Spleen (tissue), 7 donors: ENCODE measurements around the gene DCAF15.

Source experiments
- CTCF ChIP-seq, 11 experiments: fragments of 200-600 bp in 7 of 11; fragments of 450-650 bp in 4 of 11; sonication (generic) in 4 of 11; IDR thresholded peaks in 8 of 11; conservative IDR thresholded peaks in 3 of 11; 1 replicate in 7 of 11; 2 replicates in 4 of 11; pipeline versions ENCODE4 v1.4.0 to v1.8.0; 2016 to 2021; ENCODE audit warnings: antibody characterized with exemption in 11 of 11, inconsistent platforms in 4 of 11, mild to moderate bottlenecking in 1 of 11
- POLR2AphosphoS5 ChIP-seq, 3 donors: sonication (generic); formaldehyde crosslinking; IDR thresholded peaks; one replicate each; pipeline ENCODE4 v1.5.1; 2017; ENCODE audit warnings: antibody characterized with exemption in 3 of 3
- donor health status: DM: no; HTN: no; CAD: no; lungs with moderate emphysema.
- donor health status: DM: no; HTN: no; CAD: no.
- donor health status: DM: no; HTN: no; CAD: no.

- no peak for TF ChIP-seq POLR2AphosphoS5 (IDR thresholded peaks at IDR 0.05)
- TF ChIP-seq CTCF (IDR thresholded peaks at IDR 0.05 in 8 of 11, conservative IDR thresholded peaks at IDR 0.05 in 3 of 11) = no peak
Measured at GRCh38 chr19:13969897-13970296, 17.6 kb downstream of the DCAF15 start.
